ENCODE measurements around the gene THRB. TPM values are rescaled to one million over a fixed set of nuclear protein-coding genes. Genes with fewer than 3 reads are reported as not detected.

Gene THRB
- polyA plus RNA-seq, 1 of the 3 experiments (the other 2 are of a cell fraction), result 0.02 TPM

- POLR2A ChIA-PET, result no interaction called here
- no peaks in the 10 kb centered on the region for H3K9me2 ChIP-seq
- no peaks in the 10 kb centered on the region for H3K36me3 ChIP-seq (replicated peaks in 1 of 2; ENCODE audit: control insufficient read depth in 1 of 2, insufficient read depth in 2 of 2, low read length in 1 of 2)
- H3K79me2 ChIP-seq (ENCODE audit: insufficient read depth), result no peaks in the 10 kb centered on the region
- DNase-seq, result no peak
- no peaks in the 10 kb centered on the region for H3K27me3 ChIP-seq (ENCODE audit: insufficient read depth)
- H4K20me1 ChIP-seq (ENCODE audit: insufficient read depth), result no peaks in the 10 kb centered on the region
- no peaks in the 10 kb centered on the region for H3F3A ChIP-seq (replicated peaks; ENCODE audit: insufficient read depth)
- 69% methylated on average over 2 of the region's 2 CpGs for WGBS (ENCODE audit: low lambda C conversion rate)
- H3K4me1 ChIP-seq (ENCODE audit: control insufficient read depth in 1 of 2, insufficient read depth in 2 of 2, low read depth in 1 of 2, low read length in 1 of 2), result no peaks in the 10 kb centered on the region
- no peak overlapping the region for H3K9ac ChIP-seq
- no peak overlapping the region for H3K4me2 ChIP-seq
- H2AFZ ChIP-seq (ENCODE audit: low read depth), result no peak overlapping the region
- TF ChIP-seq NRF1 (IDR thresholded peaks at IDR 0.05; ENCODE audit: low read depth, low read length), result no peak
- no peak for TF ChIP-seq ELF1 (IDR thresholded peaks at IDR 0.05)
- TF ChIP-seq FOXM1 (IDR thresholded peaks at IDR 0.05; ENCODE audit: low read depth), result no peak
- H3K27ac ChIP-seq (ENCODE audit: low read depth in 2 of 2, low read length in 1 of 2), result no peak overlapping the region
- CTCF ChIA-PET, result no interaction called here
- no peaks in the 10 kb centered on the region for H3K9me3 ChIP-seq
- H3K4me3 ChIP-seq (ENCODE audit: low read depth in 2 of 2, low read length in 1 of 2), result no peak overlapping the region
Observed at GRCh38 chr3:24539699-24540098, 45.0 kb upstream of the THRB start.

- WGBS (ENCODE audit: low lambda C conversion rate), result 81% methylated on average over 2 of the region's 2 CpGs
- H2AFZ ChIP-seq (ENCODE audit: low read depth), result no peak overlapping the region
- H3K4me1 ChIP-seq (ENCODE audit: control insufficient read depth in 1 of 2, insufficient read depth in 2 of 2, low read depth in 1 of 2, low read length in 1 of 2), result no peaks in the 10 kb centered on the region
- H3K4me2 ChIP-seq, result no peak overlapping the region
- no peaks in the 10 kb centered on the region for H3K9me2 ChIP-seq
- H3K27me3 ChIP-seq (ENCODE audit: insufficient read depth), result no peaks in the 10 kb centered on the region
- ChIA-PET POLR2A (no interaction called here), CTCF (interaction anchor here (1.4 kb wide), 1 partner anchor 12 kb away, joined by 3 read pairs; no protein-coding TSS in a partner anchor)
- no peaks in the 10 kb centered on the region for H3F3A ChIP-seq (replicated peaks; ENCODE audit: insufficient read depth)
- no peak for TF ChIP-seq FOXJ3 (CRISPR knock-in tag; IDR thresholded peaks at IDR 0.05)
- TF ChIP-seq ELF1 (IDR thresholded peaks at IDR 0.05), result no peak
- no peak overlapping the region for H3K27ac ChIP-seq (ENCODE audit: low read depth in 2 of 2, low read length in 1 of 2)
- H3K9me3 ChIP-seq, result no peaks in the 10 kb centered on the region
- H3K36me3 ChIP-seq (replicated peaks in 1 of 2; ENCODE audit: control insufficient read depth in 1 of 2, insufficient read depth in 2 of 2, low read length in 1 of 2), result no peaks in the 10 kb centered on the region
- H3K4me3 ChIP-seq (ENCODE audit: low read depth in 2 of 2, low read length in 1 of 2), result no peak overlapping the region
- no peak overlapping the region for H3K9ac ChIP-seq
- H3K79me2 ChIP-seq (ENCODE audit: insufficient read depth), result no peaks in the 10 kb centered on the region
- H4K20me1 ChIP-seq (ENCODE audit: insufficient read depth), result no peaks in the 10 kb centered on the region
- DNase-seq, result no peak
Observed at GRCh38 chr3:24538891-24539290, 44.2 kb upstream of the THRB start.

- CTCF ChIA-PET, result no interaction called here
- Histone ChIP-seq H3K9ac (no peak overlapping the region), H3K9me3 (no peaks in the 10 kb centered on the region), H4K20me1 (ENCODE audit: insufficient read depth) (no peaks in the 10 kb centered on the region), H3K79me2 (ENCODE audit: insufficient read depth) (no peaks in the 10 kb centered on the region), H3K4me1 (ENCODE audit: control insufficient read depth in 1 of 2, insufficient read depth in 2 of 2, low read depth in 1 of 2, low read length in 1 of 2) (no peaks in the 10 kb centered on the region), H3K36me3 (replicated peaks in 1 of 2; ENCODE audit: control insufficient read depth in 1 of 2, insufficient read depth in 2 of 2, low read length in 1 of 2) (no peaks in the 10 kb centered on the region), H3F3A (replicated peaks; ENCODE audit: insufficient read depth) (no peaks in the 10 kb centered on the region), H3K4me2 (no peak overlapping the region), H3K9me2 (no peaks in the 10 kb centered on the region), H3K27ac (ENCODE audit: low read depth in 2 of 2, low read length in 1 of 2) (no peak overlapping the region), H3K4me3 (ENCODE audit: low read depth in 2 of 2, low read length in 1 of 2) (no peak overlapping the region), H2AFZ (ENCODE audit: low read depth) (no peak overlapping the region), H3K27me3 (ENCODE audit: insufficient read depth) (no peaks in the 10 kb centered on the region)
- no peak for DNase-seq
- POLR2A ChIA-PET, result no interaction called here
- 67% methylated on average over 10 of the region's 10 CpGs for WGBS (ENCODE audit: low lambda C conversion rate)
- no peak for TF ChIP-seq ELF1 (IDR thresholded peaks at IDR 0.05)
- no peak for TF ChIP-seq RCOR1 (IDR thresholded peaks at IDR 0.05; ENCODE audit: low read length)
- TF ChIP-seq REST (IDR thresholded peaks at IDR 0.05; ENCODE audit: low read depth, low read length), result no peak
- no peak for TF ChIP-seq SIN3A (IDR thresholded peaks at IDR 0.05; ENCODE audit: borderline replicate concordance, low read depth, low read length)
- TF ChIP-seq CTCF (IDR thresholded peaks at IDR 0.05), result no peak
Observed at GRCh38 chr3:24533561-24534193, 39.0 kb upstream of the THRB start.
